Gastrocnemius medialis (tissue), 4 donors: ENCODE measurements around the gene RPP30.

Experiments
- POLR2A ChIP-seq, 2 donors: fragments of 450-650 bp; IDR thresholded peaks; one replicate each; pipeline ENCODE4 v1.6.1; 2017; ENCODE audit warnings: antibody characterized with exemption in 2 of 2, mild to moderate bottlenecking in 2 of 2, moderate library complexity in 2 of 2
- TF ChIP-seq, protein P1 (sequence below), 5 experiments: fragments of 450-650 bp in 3 of 5; fragments of 200-600 bp in 2 of 5; sonication (generic) in 2 of 5; IDR thresholded peaks in 4 of 5; conservative IDR thresholded peaks in 1 of 5; 1 replicate in 4 of 5; 2 replicates in 1 of 5; pipeline ENCODE4 v1.5.1; 2016 to 2019; ENCODE audit warnings: antibody characterized with exemption in 5 of 5, mild to moderate bottlenecking in 3 of 5, moderate library complexity in 3 of 5

DNA sequence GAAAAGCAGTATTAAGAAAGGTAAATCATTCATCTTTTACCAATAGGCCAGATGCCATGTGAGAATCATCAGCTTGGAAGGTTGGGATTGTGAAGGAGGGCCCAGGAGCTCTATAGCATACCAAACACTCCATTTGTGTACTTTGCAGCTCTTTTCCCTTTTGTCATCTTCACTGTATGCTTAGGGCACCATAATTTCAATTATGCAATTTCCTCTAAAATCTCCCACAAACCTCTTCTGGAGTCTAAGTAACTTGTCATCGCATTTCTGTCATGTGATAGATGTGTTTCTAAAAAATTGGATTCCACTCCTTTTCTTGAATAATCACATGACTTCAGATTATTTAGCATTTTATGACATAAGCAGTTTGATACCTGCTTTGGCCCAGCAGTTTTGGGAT lies 17.9 kb downstream of the RPP30 start:
- no peak for TF ChIP-seq POLR2A (IDR thresholded peaks at IDR 0.05)
- TF ChIP-seq, protein P1, sequence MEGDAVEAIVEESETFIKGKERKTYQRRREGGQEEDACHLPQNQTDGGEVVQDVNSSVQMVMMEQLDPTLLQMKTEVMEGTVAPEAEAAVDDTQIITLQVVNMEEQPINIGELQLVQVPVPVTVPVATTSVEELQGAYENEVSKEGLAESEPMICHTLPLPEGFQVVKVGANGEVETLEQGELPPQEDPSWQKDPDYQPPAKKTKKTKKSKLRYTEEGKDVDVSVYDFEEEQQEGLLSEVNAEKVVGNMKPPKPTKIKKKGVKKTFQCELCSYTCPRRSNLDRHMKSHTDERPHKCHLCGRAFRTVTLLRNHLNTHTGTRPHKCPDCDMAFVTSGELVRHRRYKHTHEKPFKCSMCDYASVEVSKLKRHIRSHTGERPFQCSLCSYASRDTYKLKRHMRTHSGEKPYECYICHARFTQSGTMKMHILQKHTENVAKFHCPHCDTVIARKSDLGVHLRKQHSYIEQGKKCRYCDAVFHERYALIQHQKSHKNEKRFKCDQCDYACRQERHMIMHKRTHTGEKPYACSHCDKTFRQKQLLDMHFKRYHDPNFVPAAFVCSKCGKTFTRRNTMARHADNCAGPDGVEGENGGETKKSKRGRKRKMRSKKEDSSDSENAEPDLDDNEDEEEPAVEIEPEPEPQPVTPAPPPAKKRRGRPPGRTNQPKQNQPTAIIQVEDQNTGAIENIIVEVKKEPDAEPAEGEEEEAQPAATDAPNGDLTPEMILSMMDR (IDR thresholded peaks at IDR 0.05 in 4 of 5, conservative IDR thresholded peaks at IDR 0.05 in 1 of 5) = no peak
